Sigmoid colon (tissue), 7 donors: ENCODE results near the gene GMDS. TPM values are rescaled to one million over a fixed set of nuclear protein-coding genes. Genes with fewer than 3 reads are reported as not detected.

ENCODE experiments used
- DNase-seq: peaks from one replicate; pipeline ENCODE4 v3.0.0-alpha.2; 2019
- H3K27ac ChIP-seq, 4 donors: fragments of 200-600 bp; sonication (generic); one replicate each; pipeline ENCODE4 v1.5.1; 2016 to 2019; ENCODE audit warnings: mild to moderate bottlenecking in 1 of 4
- H3K27me3 ChIP-seq, 3 donors: fragments of 200-600 bp; sonication (generic); one replicate each; pipeline ENCODE4 v1.5.1; 2019; ENCODE audit warnings: mild to moderate bottlenecking in 1 of 3
- H3K36me3 ChIP-seq, 4 donors: fragments of 200-600 bp; sonication (generic); one replicate each; pipeline ENCODE4 v1.5.1; 2016 to 2019
- H3K4me1 ChIP-seq, 4 donors: fragments of 200-600 bp; sonication (generic); one replicate each; pipeline ENCODE4 v1.5.1; 2017 to 2019
- H3K4me3 ChIP-seq, 4 donors: fragments of 200-600 bp; sonication (generic); one replicate each; pipeline ENCODE4 v1.5.1; 2017 to 2019; ENCODE audit warnings: mild to moderate bottlenecking in 2 of 4, moderate library complexity in 1 of 4
- H3K9me3 ChIP-seq, 4 donors: fragments of 200-600 bp in 3 of 4; sonication (generic) in 3 of 4; one replicate each; pipeline versions ENCODE4 v1.5.1 to v1.6.1; 2013 to 2019
- CTCF ChIP-seq, 4 experiments: fragments of 450-650 bp in 3 of 4; fragments of 200-600 bp in 1 of 4; IDR thresholded peaks; one replicate each; pipeline ENCODE4 v1.5.1; 2016 to 2019; ENCODE audit warnings: antibody characterized with exemption in 4 of 4, mild to moderate bottlenecking in 3 of 4, moderate library complexity in 2 of 4
- EP300 ChIP-seq, 4 donors: sonication (generic); formaldehyde crosslinking; IDR thresholded peaks; one replicate each; pipeline ENCODE4 v1.6.1; 2017; ENCODE audit warnings: antibody characterized with exemption in 4 of 4
- POLR2A ChIP-seq, 2 donors: fragments of 450-650 bp; IDR thresholded peaks; one replicate each; pipeline ENCODE4 v1.6.1; 2016; ENCODE audit warnings: antibody characterized with exemption in 2 of 2, mild to moderate bottlenecking in 2 of 2, moderate library complexity in 2 of 2
- POLR2AphosphoS5 ChIP-seq, 4 donors: sonication (generic); formaldehyde crosslinking; IDR thresholded peaks; one replicate each; pipeline ENCODE4 v1.6.1; 2017; ENCODE audit warnings: antibody characterized with exemption in 4 of 4
- WGBS, 2 donors: extraction: QIAGEN DNeasy Blood & Tissue Kit; methylation state at CpG; one replicate each; pipeline ENCODE4 v1.1.7; 2013; 5-methylcytosine and 5-hydroxymethylcytosine counted together
- intact Hi-C: fragments of 100-400 bp; cut with DNase I; formaldehyde crosslinking; loops from one replicate; pipeline ENCODE4 v1.15.1; 2023
- polyA plus RNA-seq, 3 donors: library from polyadenylated mRNA; stranded (reverse); fragments of 200-250 nt; gene quantifications; one replicate each; pipeline ENCODE4 v1.2.3, GENCODE V29; 2013
- total RNA-seq, 4 donors: library from RNA; depleted of rRNA; stranded (reverse); fragments of >200 nt; gene quantifications; one replicate each; pipeline ENCODE4 v1.1.0, GENCODE V29; 2016
- donor health status: healthy with polysubstance abuse.
- donor health status: Bipolar disorder and iron deficiency.
- donor health status: healthy.

The GMDS gene
- total and polyA plus RNA-seq, 7 donors: 3.1 to 173 (median 9.4) TPM

DNA sequence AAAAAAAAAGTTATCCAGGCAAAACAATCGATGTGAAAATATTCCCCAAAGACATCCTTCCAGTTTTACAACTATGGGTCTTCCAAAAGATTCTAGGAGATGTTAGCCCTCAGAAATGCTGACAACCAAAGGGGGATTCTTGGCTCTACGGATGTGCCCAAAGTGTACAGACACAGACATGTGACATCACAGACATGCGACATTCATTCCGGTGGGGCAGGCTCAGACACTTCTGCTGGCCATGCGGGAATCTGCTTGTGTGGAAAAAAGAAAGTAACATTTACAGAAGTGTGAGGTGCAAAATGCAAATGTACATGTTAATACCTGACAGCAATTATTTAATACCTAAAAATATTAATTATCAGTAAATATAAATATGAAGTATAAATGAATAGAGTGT lies 367.1 kb downstream of the GMDS start:
- no peaks in the 10 kb centered on the region for H3K4me1 ChIP-seq
- H3K27ac ChIP-seq: no peak overlapping the region
- intact Hi-C loops: no loop called here
- no peaks in the 10 kb centered on the region for H3K36me3 ChIP-seq
- TF ChIP-seq EP300 (IDR thresholded peaks at IDR 0.05): no peak
- TF ChIP-seq POLR2AphosphoS5 (IDR thresholded peaks at IDR 0.05): no peak
- TF ChIP-seq CTCF (IDR thresholded peaks at IDR 0.05): no peak
- no peak for TF ChIP-seq POLR2A (IDR thresholded peaks at IDR 0.05)
- H3K27me3 ChIP-seq: no peaks in the 10 kb centered on the region
- 96 to 99% methylated on average over 5 of the region's 5 CpGs for WGBS, 2 donors
- H3K9me3 ChIP-seq: no peaks in the 10 kb centered on the region
- no peak overlapping the region for H3K4me3 ChIP-seq
- DNase-seq: no peak

- no peak for DNase-seq
- no peaks in the 10 kb centered on the region for H3K36me3 ChIP-seq
- intact Hi-C loops: no loop called here
- H3K9me3 ChIP-seq: no peaks in the 10 kb centered on the region
- H3K27ac ChIP-seq: no peak overlapping the region
- no peaks in the 10 kb centered on the region for H3K27me3 ChIP-seq
- 91 to 95% methylated on average over 11 of the region's 11 CpGs for WGBS, 2 donors
- TF ChIP-seq EP300 (IDR thresholded peaks at IDR 0.05) (no peak), POLR2A (IDR thresholded peaks at IDR 0.05) (no peak), POLR2AphosphoS5 (IDR thresholded peaks at IDR 0.05) (no peak), CTCF (IDR thresholded peaks at IDR 0.05) (no peak)
- H3K4me3 ChIP-seq: no peak overlapping the region
- peaks cover 0 to 17% (median 15%) of the 10 kb centered on the region in 4 donors for H3K4me1 ChIP-seq
Observed at GRCh38 chr6:1873781-1874180, 371.6 kb downstream of the GMDS start.

GRCh38 chr6:1872649-1873131 lies 372.7 kb downstream of the GMDS start:
- WGBS, 2 donors: 76 to 86% methylated on average over 11 of the region's 11 CpGs
- intact Hi-C loops: no loop called here

DNA sequence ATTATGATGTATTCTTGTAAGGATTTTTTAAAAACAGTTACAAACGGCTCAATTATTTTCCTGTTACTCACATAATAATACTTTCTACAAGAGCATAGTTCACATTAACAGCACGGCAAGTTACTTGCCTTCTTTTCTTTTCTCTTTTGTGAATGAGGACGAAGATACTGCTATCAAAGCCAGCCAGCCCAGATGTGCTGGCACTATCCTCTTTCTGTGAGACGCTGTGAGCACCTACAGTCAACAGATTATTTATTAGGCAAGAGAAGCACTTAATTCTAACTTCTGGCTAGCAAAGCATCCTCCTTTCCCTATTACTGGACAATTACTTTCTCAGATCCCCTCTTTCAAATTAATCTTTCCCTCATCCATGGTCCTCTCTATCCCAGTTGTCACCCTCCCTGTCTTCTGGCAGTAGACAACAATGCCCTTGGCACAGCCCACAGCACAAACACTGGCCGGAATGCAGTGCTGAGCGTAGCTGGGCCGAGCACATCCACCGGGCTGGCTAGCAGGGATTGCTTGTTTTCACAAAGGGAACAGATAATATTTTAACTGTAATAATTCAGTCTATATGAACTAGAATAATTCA lies 373.6 kb downstream of the GMDS start:
- no peaks in the 10 kb centered on the region for H3K27me3 ChIP-seq
- 78 to 84% methylated on average over 8 of the region's 8 CpGs for WGBS, 2 donors
- no peak overlapping the region for H3K27ac ChIP-seq
- no peak for DNase-seq
- H3K9me3 ChIP-seq: no peaks in the 10 kb centered on the region
- no peak overlapping the region for H3K4me3 ChIP-seq
- H3K4me1 ChIP-seq: peaks cover 0 to 17% (median 15%) of the 10 kb centered on the region in 4 donors
- intact Hi-C loops: no loop called here
- TF ChIP-seq POLR2A (IDR thresholded peaks at IDR 0.05) (no peak), EP300 (IDR thresholded peaks at IDR 0.05) (no peak), CTCF (IDR thresholded peaks at IDR 0.05) (no peak), POLR2AphosphoS5 (IDR thresholded peaks at IDR 0.05) (no peak)
- H3K36me3 ChIP-seq: no peaks in the 10 kb centered on the region

More at GRCh38 chr6:1872649-1873131, 372.7 kb downstream of the GMDS start:
- Histone ChIP-seq H3K27ac (no peak overlapping the region), H3K36me3 (no peaks in the 10 kb centered on the region), H3K4me3 (no peak overlapping the region), H3K9me3 (no peaks in the 10 kb centered on the region), H3K4me1 (peaks cover 0 to 17% (median 15%) of the 10 kb centered on the region in 4 donors), H3K27me3 (no peaks in the 10 kb centered on the region)
- TF ChIP-seq CTCF (IDR thresholded peaks at IDR 0.05): no peak
- peak in 1 of 4 donors; percentile 17 for TF ChIP-seq POLR2AphosphoS5 (IDR thresholded peaks at IDR 0.05)
- DNase-seq: no peak

GRCh38 chr6:1870932-1871331 lies 374.5 kb downstream of the GMDS start:
- intact Hi-C loops: no loop called here
- no peaks in the 10 kb centered on the region for H3K27me3 ChIP-seq
- 69 to 73% methylated on average over 7 of the region's 7 CpGs for WGBS, 2 donors
- no peaks in the 10 kb centered on the region for H3K36me3 ChIP-seq
- no peak for TF ChIP-seq EP300 (IDR thresholded peaks at IDR 0.05)
- no peak for TF ChIP-seq CTCF (IDR thresholded peaks at IDR 0.05)
- TF ChIP-seq POLR2A (IDR thresholded peaks at IDR 0.05): no peak
- TF ChIP-seq POLR2AphosphoS5 (IDR thresholded peaks at IDR 0.05): no peak
- peaks cover 0 to 17% (median 15%) of the 10 kb centered on the region in 4 donors for H3K4me1 ChIP-seq
- no peak overlapping the region for H3K27ac ChIP-seq
- no peak for DNase-seq
- H3K9me3 ChIP-seq: no peaks in the 10 kb centered on the region
- no peak overlapping the region for H3K4me3 ChIP-seq
